Lung (tissue), 12 donors: ENCODE data around the gene GRIK3. TPM values are rescaled to one million over a fixed set of nuclear protein-coding genes. Genes with fewer than 3 reads are reported as not detected.

ENCODE experiments used
- ATAC-seq: fragments of 200-7000 bp; cut with Tn5 transposase; one replicate; pipeline ENCODE4 v1.9.1; 2020; ENCODE audit warnings: moderate number of reproducible peaks; ENCODE audit not compliant: insufficient read depth, low FRiP score
- DNase-seq, 3 donors: peaks; one replicate each; pipeline ENCODE4 v3.0.0-alpha.2; 2013 to 2017
- H3K27ac ChIP-seq, 2 donors: one replicate each; pipeline ENCODE4 v1.5.1; 2013; ENCODE audit warnings: mild to moderate bottlenecking in 2 of 2, moderate library complexity in 2 of 2, control low read depth in 1 of 2, inconsistent platforms in 1 of 2, low read depth in 1 of 2, low read length in 1 of 2
- H3K27me3 ChIP-seq, 3 donors: one replicate each; pipeline ENCODE4 v1.5.1; 2013; ENCODE audit warnings: low read length in 2 of 3; ENCODE audit not compliant: control insufficient read depth in 3 of 3, insufficient read depth in 3 of 3
- H3K36me3 ChIP-seq, 4 donors: one replicate each; pipeline ENCODE4 v1.5.1; 2013; ENCODE audit warnings: low read length in 4 of 4, mild to moderate bottlenecking in 1 of 4, moderate library complexity in 1 of 4; ENCODE audit not compliant: control insufficient read depth in 4 of 4, insufficient read depth in 4 of 4
- H3K4me1 ChIP-seq, 5 donors: one replicate each; pipeline ENCODE4 v1.5.1; 2013; ENCODE audit warnings: low read length in 5 of 5, mild to moderate bottlenecking in 2 of 5, moderate library complexity in 1 of 5; ENCODE audit not compliant: control insufficient read depth in 5 of 5, insufficient read depth in 5 of 5
- H3K4me3 ChIP-seq: one replicate; pipeline ENCODE4 v1.5.1; 2013; ENCODE audit warnings: mild to moderate bottlenecking, control low read depth, moderate library complexity
- H3K9ac ChIP-seq, 2 donors: one replicate each; pipeline ENCODE4 v1.5.1; 2013; ENCODE audit warnings: low read length in 2 of 2, control low read depth in 1 of 2; ENCODE audit not compliant: insufficient read depth in 1 of 2
- H3K9me3 ChIP-seq, 4 donors: one replicate each; pipeline ENCODE4 v1.5.1; 2013; ENCODE audit warnings: low read length in 3 of 4, mild to moderate bottlenecking in 1 of 4, moderate library complexity in 1 of 4; ENCODE audit not compliant: control insufficient read depth in 4 of 4, insufficient read depth in 3 of 4
- CTCF ChIP-seq: IDR thresholded peaks from 2 replicates; pipeline ENCODE4 v1.5.1; 2012; ENCODE audit warnings: mild to moderate bottlenecking; ENCODE audit errors: control extremely low read depth, extremely low read depth
- WGBS, 2 donors: extraction: QIAGEN DNeasy Blood & Tissue Kit; methylation state at CpG; one replicate each; pipeline ENCODE4 v1.1.7; 2013; 5-methylcytosine and 5-hydroxymethylcytosine counted together
- polyA plus RNA-seq, 2 donors: library from polyadenylated mRNA; stranded (reverse); fragments of 200-250 nt; gene quantifications; one replicate each; pipeline ENCODE4 v1.2.1, GENCODE V29; 2013
- total RNA-seq, 2 donors: library from RNA; depleted of rRNA in 1 of 2; stranded (reverse); fragments of >200 nt in 1 of 2; gene quantifications; one replicate each; pipeline ENCODE4 v1.2.1, GENCODE V29; 2014 to 2021
- donor health status: control.
- donor health status: control.
- donor health status: Bipolar disorder and iron deficiency.
- donor health status: healthy.
- donor health status: DM: yes; HTN: yes; CAD: no.

GRIK3 gene
- total and polyA plus RNA-seq, 4 donors = 0.01 to 0.40 (median 0.07) TPM

- H3K36me3 ChIP-seq = no peaks in the 10 kb centered on the region
- H3K9ac ChIP-seq = no peak overlapping the region
- H3K27ac ChIP-seq = no peak overlapping the region
- no peak for TF ChIP-seq CTCF
- WGBS, 2 donors = 90 to 91% methylated on average over 14 of the region's 14 CpGs
- no peaks in the 10 kb centered on the region for H3K4me1 ChIP-seq
- DNase-seq (no peak), ATAC-seq (no peak)
- no peaks in the 10 kb centered on the region for H3K9me3 ChIP-seq
- H3K4me3 ChIP-seq = no peak overlapping the region
- H3K27me3 ChIP-seq = peaks cover 0 to 18% (median 0%) of the 10 kb centered on the region in 3 donors
Observed at GRCh38 chr1:36858981-36859380, 175.3 kb downstream of the GRIK3 start.

- WGBS, 2 donors = 95 to 97% methylated on average over 5 of the region's 5 CpGs
- no peak for DNase-seq
- TF ChIP-seq CTCF = no peak
- H3K27me3 ChIP-seq = peaks cover 0 to 18% (median 0%) of the 10 kb centered on the region in 3 donors
- H3K4me1 ChIP-seq = no peaks in the 10 kb centered on the region
- no peaks in the 10 kb centered on the region for H3K9me3 ChIP-seq
- no peak overlapping the region for H3K27ac ChIP-seq
- no peak for ATAC-seq
- H3K9ac ChIP-seq = no peak overlapping the region
- no peaks in the 10 kb centered on the region for H3K36me3 ChIP-seq
- H3K4me3 ChIP-seq = no peak overlapping the region
Observed at GRCh38 chr1:36858553-36858952, 175.8 kb downstream of the GRIK3 start.

GRCh38 chr1:36857754-36858153, 176.6 kb downstream of the GRIK3 start:
- Histone ChIP-seq H3K9ac (peak overlapping the region in 1 of 2 donors; percentile 25), H3K9me3 (no peaks in the 10 kb centered on the region), H3K27me3 (peaks cover 0 to 15% (median 0%) of the 10 kb centered on the region in 3 donors), H3K4me3 (no peak overlapping the region), H3K4me1 (no peaks in the 10 kb centered on the region), H3K27ac (no peak overlapping the region), H3K36me3 (no peaks in the 10 kb centered on the region)
- no peak for ATAC-seq
- no peak for TF ChIP-seq CTCF
- peak in 1 of 3 donors; percentile 12 for DNase-seq
- WGBS, 2 donors = 54 to 73% methylated on average over 5 of the region's 5 CpGs
